GM19463 (cell line): ENCODE results near the gene CWF19L2.
"Not testable (repeated sequence)": the region's sequence is repeated elsewhere in the genome, so short reads cannot be mapped to it uniquely, and the experiment has no call there.

Experiments
- ATAC-seq: cut with Tn5 transposase; IDR thresholded peaks from one replicate; pipeline ENCODE4 v1.9.1; 2021; ENCODE audit warnings: mild to moderate bottlenecking, moderate library complexity; ENCODE audit not compliant: unreplicated experiment

Gene CWF19L2

DNA sequence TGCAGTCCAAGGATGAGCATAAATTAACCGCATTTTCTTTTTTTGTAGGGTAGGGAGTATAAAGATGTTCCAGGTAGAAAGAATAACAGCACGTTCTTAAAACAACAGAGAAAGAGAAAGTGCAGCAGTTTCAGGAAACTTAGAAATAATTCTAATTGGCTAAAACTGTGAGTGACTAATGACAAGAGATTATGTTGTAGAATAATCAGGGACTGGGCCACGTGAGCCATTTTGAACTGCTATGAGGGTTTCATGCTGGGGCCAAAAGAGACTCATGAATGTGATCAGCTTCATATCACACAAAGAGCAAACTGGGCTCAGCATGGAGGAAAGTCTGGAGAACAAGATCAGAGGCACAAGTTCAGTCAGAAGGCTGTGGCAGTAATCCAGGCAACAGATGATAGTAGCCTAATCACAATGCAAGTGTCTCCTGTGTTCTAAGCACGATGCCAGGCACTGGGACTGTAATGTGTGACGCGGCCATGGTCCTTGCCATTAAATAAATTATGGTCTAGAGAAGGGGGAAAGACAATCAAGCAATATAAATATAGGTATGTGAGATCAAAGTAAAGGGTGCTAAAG, 17.9 kb downstream of the CWF19L2 start:
- no peak for ATAC-seq

DNA sequence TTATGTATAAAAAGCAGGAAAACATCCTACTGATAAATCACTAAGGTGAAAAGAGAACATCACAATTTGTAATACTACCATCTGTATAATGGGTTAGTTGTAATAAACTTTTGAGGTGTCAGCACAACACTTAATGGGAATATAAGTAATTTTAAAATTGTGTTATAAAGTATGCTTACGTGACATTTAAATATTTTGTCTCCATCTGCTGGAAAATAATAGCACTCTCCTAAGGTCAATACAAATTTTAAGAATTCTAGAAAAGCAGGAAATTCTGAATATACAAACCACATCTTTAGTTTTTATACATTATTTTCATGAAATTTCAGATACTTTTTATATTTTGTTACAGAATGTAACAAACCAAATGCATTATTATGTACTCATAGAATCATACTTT, 19.5 kb downstream of the CWF19L2 start:
- no peak for ATAC-seq

DNA sequence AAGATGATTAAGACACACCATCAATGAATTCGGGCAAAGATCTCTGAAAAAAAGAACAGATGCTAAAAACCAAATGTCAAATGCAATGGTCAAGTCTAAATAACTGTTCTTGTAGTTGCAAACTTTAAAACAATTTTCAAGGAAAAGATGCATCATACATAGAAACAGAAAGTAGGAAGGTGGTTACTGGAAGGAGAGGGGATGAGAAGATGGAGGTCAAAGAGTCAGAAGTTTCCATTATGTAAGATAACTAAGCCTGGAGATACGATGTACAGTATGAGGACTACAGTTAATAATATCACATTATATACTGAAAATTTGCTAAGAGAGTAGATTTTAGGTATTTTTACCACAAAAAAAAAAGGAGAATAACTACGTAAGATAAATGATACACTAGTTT, 27.1 kb downstream of the CWF19L2 start:
- ATAC-seq: no peak

DNA sequence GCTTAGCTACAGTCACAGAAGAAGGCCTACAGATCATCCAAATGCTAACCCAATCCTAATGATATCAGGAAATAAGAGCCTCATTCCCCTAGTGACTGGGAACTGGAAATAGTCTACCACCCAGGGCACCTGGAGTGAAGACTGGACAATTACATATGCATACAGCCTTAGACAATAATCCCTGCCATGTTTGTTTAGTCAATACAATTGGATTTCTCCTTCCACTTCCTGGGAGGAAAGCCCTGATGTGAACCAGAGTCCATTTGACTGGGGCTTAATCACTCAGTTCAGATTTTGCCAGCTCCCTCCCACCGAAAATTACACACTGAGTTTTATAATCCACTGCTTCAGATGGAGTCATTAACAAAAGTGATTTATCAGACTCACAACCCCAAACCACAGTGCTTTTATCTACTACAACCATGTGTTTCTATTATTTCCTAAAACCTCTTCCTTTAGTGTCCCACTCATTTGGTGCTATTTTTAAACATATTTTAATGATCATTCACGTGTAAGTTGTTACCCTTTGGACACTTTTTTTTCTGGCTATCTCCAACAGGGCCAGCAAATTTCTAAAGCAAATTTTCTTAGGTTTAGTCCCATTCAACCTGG, 29.9 kb downstream of the CWF19L2 start:
- no peak for ATAC-seq

DNA sequence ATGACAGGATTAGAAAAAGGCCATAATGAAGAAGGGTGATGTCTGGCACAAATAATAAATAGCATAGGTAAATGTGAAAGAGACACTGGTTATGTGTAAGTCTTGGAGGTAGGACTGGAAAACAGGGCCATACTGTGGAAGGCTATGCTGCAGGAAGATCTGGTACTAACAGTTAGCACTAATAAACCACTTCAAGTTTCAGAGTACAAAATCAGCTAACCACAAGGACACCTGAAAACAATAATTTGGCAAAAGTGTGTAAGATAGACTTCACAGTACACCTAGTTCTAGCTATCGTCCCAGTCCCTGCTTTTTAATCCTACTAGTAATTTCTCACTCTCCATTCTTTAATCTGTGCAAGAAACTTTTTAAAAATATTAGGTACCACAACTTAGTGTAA, 44.3 kb downstream of the CWF19L2 start:
- ATAC-seq: peak; percentile 45

DNA sequence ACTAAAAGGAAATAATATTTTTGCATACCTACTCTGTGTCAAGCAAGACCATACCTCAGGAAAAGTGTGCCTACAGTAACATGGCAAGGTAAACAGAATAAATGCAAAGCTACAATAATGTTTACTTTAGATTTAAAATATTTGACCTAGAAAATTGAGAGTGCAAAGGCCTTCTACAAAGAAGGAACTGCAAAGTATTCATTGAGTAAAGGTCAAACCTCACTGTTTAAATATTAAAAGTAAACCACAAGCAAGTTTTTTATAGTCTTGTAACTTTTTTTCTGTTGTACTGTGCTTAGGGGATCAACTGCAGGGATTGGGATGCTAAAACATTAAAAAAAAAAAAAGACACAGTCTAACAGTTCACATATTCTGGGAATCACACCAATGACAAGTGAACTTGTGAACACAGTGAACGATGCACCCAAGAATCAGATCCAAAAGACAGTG, 48.8 kb downstream of the CWF19L2 start:
- peak; percentile 48 for ATAC-seq

DNA sequence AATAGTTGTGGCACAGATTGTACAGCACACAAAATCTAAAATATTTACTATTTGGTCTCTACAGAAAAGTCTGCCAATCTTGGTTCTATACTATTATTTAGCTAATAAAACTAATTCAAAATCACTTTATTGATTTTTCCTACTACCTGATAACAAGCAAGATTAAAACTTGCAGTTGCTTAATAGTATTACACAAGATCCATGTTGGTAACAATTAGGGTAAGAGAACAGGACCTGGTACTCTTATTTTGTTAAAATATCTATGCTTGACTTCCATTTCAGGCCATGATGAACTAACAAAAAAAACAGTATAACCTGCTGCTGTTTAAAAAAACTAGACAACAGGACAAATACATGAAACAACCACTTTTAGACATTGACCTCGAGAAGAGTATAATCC, 52.4 kb downstream of the CWF19L2 start:
- no peak for ATAC-seq

DNA sequence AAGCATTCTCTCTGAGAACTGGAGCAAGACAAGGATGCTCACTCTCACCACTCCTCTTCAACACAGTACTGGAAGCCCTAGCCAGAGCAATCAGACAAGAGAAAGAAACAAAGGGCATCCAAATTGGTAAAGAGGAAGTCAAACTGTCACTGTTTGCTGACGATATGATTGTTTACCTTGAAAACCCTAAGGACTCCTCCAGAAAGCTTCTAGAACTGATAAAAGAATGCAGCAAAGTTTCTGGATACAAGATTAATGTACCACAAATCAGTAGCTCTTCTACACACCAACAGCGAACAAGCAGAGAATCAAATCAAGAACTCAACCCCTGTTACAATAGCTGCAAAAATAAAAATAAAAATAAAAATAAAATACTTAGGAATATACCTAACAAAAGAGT, 56.5 kb downstream of the CWF19L2 start:
- not testable (repeated sequence) for ATAC-seq

DNA sequence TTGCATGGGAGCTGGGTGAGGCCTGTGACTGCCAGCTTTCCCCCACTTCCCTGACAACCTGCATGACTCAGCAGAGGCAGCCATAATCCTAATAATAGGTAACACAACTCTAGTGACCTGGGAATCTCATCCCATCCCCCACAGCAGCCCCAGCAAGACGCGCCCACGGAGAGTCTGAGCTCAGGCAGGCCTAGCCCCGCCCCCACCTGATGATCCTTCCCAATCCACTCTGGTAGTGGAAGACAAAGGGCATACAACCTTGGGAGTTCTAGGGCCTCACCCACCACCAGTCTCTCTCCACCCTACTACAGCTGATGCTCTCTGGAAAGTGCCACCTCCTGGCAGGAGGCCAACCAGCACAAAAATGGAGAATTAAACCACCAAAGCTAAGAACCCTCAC, 60.3 kb downstream of the CWF19L2 start:
- ATAC-seq: no peak

DNA sequence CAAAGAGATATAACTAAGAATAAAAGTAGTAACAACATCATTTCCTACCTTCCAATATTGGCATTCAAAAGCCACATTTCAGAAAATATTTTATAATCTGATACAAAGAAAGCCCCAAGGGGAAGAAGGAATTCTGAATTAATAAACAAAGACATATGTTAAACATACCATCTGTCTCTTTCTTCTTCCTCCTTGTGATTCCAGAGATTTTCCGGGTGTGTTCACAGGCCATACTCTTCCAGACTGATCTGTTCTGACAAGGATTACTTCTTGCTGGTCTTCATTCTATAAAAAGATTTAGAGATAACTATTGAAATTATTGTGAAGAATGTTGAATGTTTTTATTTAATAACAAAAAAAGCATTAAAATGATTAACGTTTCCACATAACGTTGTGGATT, 65.0 kb downstream of the CWF19L2 start:
- ATAC-seq: no peak

DNA sequence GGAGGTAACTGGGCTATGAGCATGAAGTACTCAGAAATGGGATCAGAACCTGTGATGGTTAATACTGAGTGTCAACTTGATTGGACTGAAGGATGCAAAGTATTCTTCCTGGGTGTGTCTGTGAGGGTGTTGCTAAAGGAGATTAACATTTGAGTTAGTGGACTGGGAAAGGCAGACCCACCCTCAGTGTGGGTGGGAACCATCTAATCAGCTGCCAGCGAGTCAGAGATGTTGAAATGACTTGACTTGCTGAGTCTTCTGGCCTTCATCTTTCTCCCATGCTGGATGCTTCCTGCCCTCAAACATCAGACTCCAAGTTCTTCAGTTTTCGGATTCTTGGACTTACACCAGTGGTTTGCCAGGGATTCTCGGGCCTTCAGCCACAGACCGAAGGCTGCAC, 66.9 kb downstream of the CWF19L2 start:
- not testable (repeated sequence) for ATAC-seq

DNA sequence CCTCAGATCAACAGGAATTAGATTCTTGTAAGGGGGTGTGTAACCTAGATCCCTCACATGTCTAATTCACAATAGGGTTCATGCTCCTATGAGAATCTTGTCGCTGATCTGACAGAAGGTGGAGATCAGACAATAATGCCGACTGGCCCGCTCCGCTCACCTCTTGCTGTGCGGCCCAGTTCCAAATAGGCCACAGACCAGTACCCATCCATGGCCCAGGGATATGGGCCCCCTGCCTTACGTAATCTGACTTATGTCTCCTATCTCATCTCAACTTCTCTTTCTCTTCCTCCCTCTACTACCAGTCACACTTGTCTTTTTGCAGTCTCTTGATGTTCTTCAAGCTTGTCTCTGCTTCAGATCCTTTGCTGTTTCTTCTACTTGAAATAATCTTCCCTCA, 70.0 kb downstream of the CWF19L2 start:
- ATAC-seq: no peak

DNA sequence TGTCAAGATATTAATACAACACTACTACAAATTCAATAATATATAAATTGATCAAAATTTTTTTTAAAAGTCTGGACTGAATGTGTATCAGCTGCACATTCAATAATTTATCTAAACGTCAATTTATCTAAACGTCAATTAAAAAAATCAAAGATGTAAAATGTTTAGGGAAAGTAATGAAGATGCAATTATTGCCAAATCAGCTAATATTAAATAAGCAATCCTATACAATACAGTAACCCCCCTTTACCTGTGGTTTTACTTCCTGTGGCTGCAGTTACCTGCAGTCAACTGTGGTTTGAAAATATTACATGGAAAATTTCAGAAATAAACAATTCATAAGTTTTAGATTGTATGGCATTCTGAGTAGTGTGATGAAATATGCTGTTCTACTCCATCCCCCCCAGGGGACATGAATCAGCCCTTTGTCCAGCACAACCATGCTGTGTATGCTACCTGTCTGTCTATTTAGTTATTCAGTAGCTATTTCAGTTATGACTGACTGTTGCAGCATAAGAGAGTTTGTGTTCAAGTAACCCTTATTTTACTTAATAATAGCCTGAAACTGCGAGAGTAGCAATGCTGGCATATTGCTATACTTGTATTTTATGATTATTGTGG, 72.2 kb downstream of the CWF19L2 start:
- ATAC-seq: no peak

DNA sequence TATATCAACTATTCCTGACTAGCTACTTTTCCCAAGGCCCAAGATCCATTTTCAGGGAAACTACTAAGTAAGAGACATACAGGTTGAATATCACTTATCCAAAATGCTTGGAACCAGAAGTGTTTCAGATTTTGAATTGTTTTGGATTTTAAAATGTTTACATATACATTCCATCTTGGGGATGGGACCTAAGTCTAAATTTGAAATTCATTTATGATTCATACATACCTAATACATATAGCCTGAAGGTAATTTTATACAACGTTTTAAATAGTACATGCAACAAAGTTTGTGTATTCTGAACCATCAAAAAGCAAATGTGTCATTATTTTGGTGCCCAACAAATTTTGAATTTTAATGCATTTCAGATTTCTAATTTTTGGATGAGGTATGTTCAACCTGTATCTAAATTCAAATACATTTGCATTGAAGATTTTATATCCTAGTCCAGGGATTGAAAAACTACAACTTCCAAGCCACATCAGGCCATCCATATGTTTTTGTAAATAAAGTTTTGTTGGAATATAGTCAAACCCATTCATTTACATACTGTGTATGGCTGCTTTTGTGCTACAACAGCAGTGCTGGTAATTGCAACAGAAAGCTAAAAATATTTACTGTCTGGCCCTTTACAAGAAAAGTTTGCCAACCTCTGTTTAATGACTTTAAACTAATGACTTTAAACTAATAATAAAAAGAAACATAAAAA, 73.3 kb downstream of the CWF19L2 start:
- no peak for ATAC-seq

DNA sequence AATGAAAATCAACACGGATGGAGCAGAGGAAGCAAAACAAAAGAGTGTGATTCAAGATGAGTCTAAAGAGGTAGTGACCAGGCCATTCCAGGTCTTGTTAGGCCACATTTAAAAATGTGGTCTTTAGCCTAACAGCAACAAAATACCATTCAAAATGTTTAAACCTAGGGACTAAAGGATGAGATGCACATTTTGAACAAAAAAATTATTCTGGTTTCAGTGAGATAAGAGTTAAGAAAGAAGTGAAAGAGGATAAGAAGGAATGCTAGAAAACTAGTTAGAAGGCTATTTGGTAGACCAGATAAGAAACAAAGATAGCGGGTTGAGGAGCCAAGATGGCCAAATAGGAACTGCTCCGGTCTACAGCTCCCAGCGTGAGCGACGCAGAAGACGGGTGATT, 85.2 kb downstream of the CWF19L2 start:
- no peak for ATAC-seq

DNA sequence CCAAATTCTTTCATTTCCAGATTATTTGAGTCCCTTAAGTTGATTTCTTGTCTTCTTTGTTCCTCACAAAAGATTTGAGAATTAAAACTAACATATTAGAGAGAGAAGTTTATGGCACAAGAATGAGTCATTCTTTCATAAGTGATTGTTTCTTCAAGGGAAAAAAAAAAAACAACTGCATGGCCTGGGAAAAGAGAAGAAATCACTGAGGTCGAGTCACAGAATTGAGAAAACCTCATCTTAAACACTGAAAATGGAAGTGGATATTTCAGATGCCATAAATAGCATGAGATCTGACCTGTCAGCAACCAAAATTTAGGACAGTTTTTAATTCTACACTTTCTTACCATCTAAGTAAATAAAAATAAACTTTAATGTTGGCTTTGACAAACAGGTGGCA, 87.2 kb downstream of the CWF19L2 start:
- no peak for ATAC-seq

DNA sequence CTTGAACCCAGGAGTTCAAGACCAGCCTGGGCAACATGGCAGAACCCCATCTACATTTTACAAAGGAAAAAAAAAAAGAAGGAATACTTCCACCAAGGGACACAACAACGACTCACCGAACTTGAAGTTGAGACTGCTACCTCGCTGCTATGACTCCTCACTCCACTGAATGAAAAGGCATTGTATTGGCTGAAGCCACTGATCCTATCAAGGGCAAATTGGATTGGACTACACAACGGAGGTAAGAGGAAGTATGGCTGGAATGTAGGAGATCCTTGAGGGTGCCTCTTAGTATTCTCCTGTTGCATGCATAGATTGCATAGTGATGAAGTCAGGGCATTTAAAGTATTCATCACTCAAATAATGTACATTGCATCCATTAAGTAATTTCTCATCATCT, 97.9 kb downstream of the CWF19L2 start:
- ATAC-seq: no peak

DNA sequence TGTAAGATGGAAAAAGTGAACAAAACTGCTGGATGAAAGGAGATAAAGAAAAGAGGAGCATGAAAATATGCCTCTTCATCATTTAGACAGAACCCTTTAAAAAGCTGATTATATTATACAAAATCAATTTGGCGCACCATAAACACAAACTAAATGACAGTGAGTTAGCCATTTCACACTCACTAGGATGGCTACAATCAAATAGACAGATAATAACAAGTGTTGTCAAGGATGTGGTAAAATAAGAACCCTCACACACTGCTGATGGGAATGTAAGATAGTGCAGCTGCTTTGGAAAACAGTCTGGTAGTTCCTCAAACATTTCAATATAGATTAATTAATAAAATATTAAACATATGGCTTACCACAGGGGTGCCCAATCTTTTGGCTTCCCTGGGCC, 99.7 kb downstream of the CWF19L2 start:
- ATAC-seq: no peak

DNA sequence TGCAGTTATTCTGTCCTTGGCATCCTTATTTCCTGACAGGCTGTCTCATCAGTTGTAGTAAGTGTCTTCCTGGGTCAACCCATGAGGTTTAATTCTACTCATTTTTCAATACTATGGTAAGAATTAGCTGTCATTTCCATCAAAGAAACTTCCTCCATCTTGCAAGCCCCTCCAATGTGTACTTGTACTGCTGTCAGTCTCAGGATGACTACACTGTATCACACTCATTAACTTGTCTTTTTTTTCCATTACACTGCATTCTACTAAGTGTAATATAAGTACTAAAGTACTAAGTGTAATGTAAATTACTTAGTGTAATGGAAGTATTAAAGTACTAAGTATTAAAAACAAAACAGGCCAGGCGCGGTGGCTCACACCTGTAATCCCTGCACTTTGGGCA, 102.8 kb downstream of the CWF19L2 start:
- ATAC-seq: no peak

DNA sequence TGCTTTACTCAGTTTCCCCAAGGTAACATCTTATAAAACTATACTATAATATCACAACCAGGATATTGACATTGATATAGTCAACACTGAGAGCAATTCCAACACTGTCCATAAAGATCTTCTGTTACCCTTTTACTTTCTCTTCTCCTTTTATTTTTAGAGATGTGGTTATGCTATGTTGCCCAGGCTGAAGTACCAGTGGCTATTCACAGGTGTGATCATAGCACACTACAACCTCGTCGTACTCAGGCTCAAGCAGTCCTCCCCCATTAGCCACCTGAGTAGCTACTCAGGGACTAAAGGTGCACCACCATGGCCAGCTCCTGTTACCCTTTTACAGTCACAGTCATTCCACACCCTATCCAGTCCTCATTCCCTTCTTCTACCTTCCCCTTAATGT, 119.7 kb downstream of the CWF19L2 start:
- peak; percentile 56 for ATAC-seq

DNA sequence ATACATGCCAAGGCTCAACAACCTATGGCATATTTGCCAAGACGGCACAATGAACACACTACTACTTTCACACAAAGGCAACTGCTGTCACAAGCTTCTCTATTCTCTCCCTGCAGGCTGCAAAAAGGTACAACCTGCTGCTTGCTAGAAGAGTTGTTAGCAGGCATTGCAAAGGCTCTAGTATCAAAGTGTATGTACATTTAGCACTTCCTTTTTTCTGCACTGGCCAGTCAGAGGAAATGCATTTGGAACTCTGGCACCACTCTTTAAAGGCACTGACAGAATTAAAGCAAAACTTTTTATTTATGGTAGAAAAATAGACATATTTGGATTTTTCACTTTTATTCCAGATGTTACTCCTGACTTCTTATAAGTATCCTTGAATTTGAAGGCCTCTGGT, 125.9 kb downstream of the CWF19L2 start:
- ATAC-seq: no peak

DNA sequence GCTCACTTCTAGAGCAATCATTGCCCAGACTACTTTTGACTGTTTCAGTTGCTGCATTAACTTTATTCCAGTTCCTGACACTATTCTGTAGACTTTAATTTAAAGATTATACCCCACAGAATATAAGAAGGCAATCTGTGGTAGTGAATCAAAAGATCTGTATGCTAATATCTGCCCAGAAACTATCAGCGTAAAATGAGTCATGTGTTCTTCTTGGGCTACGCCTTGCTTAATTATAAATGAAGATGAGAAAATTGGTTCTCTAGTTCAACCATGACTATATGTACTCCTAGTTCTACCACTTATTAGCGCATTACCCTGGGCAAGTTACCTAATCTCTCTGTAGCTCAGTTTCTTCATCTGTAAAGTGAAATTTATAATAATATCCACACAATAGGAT, 128.5 kb downstream of the CWF19L2 start:
- no peak for ATAC-seq
